Esophagus mucosa (tissue), 1 donor: Measurements from ENCODE around the gene UEVLD. TPM values are rescaled to one million over a fixed set of nuclear protein-coding genes. Genes with fewer than 3 reads are reported as not detected.

Experiments used
- ATAC-seq: fragments of 200-7000 bp; cut with Tn5 transposase; one replicate; pipeline ENCODE4 v1.9.1; 2020
- total RNA-seq: library from RNA; stranded (reverse); gene quantifications from one replicate; pipeline ENCODE4 v1.2.4, GENCODE V29; 2023
- donor health status: DM: yes; HTN: yes; CAD: no.

Gene UEVLD
- total RNA-seq = 20.1 TPM

DNA sequence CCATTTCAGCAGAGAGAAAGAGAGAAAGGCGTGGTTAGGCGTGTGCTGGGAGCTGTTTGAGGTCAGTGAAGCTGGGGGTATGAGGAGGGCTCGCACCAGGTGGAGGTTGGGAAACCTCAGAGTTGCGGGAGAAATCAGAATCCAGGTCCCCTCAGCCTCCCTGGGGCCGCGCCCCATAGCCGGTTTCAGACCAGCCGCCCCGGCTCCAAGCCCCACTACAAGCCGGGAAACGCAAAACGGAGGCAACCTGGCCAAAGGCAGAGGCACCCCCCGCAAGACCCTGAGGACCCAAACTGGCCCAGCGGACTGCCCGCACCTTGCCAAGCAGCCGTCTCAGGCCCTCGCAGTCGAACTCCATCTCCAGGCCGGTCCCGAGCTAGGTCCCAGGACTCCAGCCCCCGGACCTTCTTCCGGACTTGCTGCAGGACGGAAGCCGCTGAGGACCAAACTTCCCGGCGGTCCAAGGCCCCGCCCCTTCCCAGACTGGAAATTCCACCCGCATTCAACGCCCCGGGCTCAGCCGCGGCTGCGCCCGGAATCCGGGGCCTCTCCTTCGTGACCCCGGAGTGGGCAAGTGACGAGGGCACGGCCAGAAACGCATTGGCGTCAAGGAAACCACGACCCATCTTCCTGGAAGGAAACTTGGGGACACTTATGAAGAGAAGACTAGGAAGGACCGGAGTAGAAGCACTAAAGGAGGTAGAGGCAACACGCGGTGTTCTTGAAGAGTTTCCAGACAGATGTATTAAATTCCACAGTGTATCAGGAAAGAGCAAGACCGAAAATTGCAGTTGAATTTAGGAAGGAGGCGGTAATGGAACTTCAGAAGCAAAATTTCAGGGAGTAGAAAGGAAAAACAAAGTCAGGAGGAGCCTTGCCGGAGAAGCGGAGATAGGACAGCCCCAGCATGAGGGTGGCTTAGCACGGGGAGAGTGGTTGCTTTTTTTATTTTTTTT, at the start of gene UEVLD:
Gene UEVLD (minus strand): TSS at position 438 of the 956 bp plus-strand sequence. CDS start 80 bp downstream, at position 358.
- peak; percentile 95 for ATAC-seq

DNA sequence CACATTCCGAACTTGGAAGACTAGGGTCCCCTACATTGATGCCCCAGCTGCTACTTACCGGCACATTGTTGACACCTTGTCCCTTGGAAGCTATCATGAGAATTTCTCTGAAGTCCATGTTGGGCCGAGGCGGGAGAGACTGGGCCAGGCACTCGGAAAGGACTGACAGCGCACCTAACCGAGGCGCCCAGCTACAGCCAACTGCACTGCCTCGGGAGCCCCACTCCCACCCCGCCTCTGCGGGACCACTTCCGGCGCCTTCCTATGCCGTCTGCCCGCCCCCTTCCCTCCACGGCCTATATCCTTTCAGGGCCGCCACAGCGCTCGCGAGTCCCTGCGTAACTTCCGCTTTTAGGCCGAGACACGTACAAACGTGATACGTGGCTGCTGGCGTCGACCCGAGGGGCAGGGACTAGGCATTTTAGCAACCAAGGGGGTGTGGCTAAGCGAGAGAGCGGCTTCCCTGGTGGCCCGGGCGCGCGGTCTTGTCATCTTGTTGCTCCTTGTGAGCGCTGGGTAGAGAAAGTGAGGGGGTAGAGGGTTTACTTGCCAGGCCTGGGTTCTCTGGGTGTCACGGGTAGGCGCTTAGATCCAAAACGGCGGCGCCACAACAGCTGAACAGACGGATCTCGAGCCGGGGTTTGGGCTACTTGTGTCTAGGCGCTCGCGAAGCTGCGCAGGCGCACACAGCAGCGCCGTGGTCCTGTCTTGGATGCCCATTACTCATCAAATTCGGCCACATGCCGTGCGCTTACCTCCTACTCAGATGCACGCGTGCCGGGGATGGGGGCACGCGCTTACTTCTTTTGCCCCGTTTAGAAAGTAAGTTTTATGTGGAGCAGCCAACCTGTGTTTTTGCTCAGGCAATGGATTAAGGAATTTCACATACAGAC, 45.9 kb upstream of the UEVLD start, which contains the start of gene SPTY2D1:
Gene SPTY2D1 (minus strand): TSS at position 203 of the 893 bp plus-strand sequence. CDS start 85 bp downstream, at position 118.
- ATAC-seq = peak; percentile 100

DNA sequence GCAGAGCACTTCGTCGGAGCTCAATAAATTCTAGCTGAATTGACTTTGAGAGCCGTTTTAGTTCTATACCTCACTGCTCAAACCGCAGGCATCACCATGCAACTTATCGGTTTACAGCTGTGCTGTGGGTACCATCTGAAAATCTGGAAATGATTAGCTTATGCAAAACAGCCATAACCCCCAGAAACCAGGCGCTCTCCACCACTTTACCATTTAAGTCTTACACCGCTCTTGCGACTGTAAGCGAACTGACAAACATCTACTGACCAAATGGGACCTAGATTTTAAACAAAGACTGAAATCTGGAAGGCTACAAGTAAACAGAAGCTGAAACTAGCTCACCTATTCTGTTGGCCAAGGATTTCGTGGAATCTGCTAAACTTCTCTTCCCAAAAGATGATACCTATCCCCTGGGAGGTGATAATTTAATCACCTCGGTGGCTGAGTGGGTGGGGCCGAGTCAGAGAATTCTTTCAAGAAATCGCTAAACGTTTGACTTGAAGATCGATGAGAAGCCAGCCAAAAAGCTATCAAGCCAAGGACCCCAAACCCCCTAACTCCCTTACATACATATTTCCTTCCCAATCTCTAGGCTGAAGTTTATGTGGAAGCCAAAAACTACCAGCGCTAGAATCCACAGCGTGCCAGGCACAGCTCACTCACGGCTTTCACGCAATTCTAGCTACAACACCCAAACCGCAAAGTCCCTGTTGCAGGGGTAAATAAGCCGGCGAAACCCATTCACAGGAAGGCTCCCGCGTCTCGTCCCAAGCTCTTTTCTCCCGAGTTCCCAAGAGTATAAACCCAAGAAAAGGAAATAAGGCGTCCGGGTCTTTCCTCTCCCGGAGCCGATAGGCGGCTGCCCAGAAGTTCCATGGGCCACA, 45.0 kb upstream of the UEVLD start:
- no peak for ATAC-seq

DNA sequence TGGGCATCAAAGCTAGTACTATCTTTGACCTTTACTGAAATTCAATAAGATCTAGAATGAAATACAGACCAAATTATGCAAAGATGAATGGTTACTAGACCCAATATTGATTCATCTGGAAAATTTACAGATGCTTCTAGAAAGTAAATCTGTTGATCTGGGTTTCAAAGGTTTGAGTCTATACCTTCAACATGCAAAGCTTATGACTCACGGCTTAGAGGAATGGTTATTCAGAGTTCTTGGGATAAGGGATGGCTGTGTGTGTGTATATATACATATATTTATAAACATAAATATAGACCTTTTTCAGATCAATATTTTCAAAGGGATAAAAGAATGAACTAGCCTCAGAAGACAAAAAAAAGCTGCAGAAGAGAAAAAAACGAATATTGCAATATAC, 44.3 kb upstream of the UEVLD start:
- no peak for ATAC-seq

DNA sequence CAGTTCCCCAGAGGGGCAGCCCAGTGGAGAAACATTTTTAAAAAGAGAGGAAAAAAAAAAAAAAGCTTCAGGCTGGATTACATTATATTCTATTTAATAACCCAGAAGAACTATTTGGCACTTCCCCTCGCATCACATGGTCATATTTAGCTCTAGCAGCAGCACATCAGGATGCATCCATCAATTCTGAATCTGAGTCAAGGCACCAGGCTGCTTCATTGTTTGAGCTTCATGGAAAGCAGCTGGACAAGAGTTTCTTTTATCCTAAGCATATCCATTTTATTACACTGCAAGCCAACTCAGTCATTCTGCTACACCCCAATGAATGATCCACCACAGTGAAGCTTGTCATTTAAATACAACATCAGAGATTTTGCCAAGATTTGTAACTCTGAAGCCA, 35.6 kb upstream of the UEVLD start:
- no peak for ATAC-seq

DNA sequence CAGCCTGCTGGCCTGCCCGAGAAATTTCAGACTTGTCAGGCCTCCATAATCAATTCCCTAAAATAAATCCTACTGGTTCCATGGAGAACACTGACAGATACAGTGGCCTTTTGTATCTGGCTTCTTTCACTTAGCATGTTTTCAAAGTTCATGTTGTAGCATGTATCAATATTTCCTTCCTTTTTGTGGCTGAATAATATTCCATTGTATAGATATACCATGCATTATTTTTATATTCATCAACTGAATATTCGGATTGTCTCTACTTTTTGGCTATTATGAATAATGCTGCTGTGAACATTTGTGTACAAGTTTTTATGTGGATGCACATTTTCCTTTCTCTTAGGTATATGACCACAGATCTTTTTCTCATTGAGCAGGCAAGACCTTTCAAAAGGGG, 35.2 kb upstream of the UEVLD start:
- no peak for ATAC-seq

DNA sequence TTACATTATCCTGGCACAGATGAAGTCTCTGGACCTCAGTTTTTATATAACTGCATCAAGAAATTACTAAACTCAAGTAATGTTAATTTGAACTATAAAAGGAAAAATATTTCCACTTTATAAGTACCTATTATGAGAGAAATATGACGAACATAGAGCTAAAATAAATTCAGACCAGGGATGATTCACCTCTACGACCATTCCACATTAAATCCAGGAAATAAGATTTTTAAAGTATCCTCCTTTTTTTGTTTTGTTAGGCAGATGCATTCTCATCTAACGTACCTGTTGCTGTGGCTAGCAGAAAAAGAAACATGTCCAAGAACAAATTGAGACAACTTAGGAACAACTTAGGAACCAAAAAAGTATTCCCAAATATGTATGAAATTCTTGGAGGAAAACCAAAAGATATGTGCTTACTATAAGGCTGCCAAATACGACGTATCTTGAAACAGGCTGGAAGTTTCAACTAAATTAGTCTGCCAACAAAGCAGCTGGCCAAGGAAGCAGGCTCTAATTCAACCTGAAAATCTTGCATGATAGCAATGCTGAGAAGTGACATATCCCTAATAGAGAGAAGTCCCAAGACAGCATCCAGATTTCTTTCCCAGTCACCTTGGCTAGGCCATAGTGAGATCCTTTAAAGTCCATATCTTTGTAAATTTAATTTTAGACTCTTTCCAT, 29.9 kb upstream of the UEVLD start:
- ATAC-seq = no peak

DNA sequence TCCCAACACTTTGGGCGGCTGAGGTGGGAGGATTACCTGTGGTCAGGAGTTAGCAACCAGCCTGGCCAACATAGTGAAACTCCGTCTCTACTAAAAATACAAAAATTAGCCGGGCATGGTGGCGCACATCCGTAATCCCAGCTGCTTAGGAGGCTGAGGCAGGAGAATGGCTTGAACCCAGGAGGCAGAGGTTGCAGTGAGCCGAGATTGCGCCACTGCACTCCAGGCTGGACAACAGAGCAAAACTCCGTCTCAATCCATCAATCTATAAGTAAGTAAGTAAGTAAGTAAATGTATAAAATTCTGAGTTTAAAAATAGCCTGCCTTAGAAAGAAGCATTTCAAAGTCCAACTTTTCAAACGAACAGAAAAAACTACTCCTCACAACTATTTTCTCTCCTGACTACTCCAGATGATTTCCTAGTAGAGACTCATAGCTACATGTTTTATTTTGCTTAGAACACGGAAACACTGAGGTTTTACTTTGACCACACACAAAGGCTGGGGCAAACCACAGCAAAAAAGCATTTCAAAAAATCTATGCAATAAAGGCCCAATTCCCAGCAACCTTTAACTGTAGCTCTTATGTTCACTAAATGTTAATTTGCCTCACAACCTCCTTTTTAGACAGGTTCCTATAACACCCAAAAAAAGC, 29.3 kb upstream of the UEVLD start:
- no peak for ATAC-seq

DNA sequence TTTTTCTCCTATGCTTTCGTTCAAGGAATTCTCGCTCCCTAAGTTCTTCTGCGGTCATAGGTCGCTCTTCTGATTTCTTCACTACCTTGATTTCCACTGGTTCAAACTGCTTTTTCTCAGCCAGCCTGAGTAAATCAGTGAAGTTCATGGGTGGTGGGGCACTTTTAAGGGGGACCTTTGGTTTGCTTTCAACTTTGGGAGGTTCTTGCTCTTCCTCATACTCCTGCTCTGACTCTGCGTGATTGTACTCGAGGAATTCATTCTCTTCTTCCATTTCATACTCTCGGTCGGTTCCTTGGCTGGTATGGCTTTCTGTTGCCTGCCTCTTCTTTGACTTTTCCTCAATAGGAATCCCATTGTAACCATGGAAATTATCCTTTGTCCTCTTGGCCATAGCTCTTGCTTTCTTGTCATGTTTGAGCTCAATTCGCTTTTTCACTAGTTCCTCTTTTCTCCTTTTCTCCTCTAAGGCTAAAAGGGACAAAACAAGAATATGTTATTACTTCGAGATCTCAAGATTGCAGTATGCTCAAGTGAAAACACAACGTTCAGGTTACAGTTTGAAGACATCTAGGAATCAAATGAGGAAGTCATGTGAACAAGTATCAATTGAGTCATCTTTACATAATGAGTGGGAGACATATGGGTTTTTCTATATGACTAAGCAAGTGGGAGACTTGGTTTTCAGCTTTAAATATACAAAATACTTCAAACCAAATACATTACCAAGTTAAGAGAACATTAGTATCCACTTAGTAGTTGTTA, 27.3 kb upstream of the UEVLD start:
- ATAC-seq = no peak

DNA sequence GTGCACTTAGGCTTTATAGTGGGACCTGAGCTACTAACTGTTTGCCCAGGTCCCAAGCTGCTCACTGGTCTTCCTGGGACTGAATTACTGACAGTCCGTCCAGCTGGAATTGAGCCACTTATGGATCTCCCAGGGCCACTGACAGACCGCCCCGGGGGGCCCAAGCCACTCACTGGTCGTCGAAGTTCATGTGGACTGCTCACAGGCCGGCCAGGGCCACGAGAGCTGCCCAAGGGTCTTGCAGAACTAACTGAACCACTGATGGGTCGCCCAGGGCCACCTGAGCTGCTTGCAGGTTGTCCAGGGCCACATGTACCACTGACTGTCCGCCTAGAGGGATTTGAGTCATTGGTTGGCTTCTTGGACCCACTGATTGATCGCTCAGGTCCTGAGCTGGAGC, 26.1 kb upstream of the UEVLD start:
- ATAC-seq = peak; percentile 15

DNA sequence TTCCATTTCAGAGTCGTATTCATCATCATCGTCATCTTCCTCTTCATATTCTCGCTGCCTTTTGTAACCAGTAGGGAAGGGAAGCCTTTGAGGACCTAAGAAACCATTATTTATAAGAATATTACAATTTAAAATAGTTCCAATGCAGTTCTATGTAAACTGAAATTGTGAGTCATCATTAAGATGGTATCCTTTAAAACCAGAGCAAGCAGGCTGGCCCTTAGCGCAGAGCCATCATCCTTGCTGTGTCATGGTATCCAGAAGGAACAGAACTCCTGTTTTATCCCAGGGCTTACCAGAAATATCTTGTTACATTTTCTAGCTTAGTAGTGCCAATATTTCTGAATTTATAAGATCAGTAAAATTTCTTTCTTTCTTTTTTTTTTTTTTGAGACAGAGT, 23.9 kb upstream of the UEVLD start:
- ATAC-seq = no peak

DNA sequence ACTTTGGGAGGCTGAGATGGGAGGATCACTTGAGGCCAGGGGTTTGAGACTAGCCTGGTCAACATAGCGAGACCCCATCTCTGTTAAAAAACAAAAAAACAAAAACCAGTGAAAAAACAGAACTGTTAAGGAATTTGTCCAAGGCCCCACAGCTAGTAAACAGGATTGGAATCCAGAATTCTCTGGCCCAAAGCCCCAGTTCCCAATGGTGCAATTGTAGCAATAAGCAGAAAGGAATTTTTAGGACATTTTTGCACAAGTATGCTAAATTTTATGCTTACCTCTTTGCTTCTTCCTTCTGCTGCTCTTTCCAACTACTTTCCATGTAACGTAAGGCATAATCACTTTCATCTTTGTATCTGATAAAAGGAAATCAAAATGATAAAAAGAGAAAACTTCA, 22.7 kb upstream of the UEVLD start:
- ATAC-seq = no peak

DNA sequence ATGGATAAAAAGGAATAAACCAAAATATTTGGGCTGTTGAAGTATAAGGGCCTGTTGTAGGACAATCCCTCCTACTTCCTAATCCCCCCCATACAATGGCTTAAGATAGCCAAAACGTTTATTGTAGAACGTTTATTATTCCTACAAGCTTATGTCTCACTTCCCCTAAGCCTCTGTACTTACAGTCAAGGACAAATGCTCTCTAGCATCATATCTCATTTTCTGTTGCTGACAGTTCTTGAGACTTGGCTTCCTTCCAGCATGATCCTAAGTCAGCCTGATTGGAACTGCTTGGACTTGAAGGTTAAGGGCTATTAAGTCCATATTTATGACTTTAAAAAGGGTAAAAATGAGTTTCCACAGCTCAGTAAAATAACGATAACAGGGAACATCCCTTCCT, 19.8 kb upstream of the UEVLD start:
- no peak for ATAC-seq

DNA sequence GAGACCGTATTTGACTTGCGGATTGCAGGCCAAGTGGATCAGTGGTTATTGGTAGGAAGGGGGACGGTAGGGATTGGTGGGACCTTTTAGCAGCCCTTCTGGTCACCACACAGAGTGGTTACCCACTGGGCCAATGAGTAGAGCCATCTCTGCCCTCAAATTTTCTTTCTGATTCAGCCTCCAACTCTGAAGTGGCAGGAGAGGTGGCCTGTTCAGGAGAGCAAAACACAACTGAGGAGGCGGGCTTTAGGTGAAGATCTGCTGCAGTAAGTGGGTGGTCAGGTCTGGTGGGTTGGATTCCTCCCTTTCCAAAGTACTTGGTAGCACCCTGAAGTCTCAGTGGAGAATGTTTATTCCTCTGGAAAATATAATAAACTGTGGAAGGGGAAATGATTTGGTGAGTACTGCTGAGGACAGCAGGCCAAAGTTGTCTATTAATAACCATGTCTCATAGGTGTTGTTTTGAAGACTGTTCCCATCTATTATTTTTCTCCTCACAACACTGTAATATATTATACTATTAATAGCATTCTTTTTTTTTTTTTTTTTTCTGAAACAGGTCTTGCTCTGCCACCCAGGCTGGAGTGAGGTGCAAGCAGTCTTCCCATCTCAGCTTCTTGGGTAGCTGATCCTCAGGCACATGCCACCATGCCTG, 12.5 kb upstream of the UEVLD start:
- ATAC-seq = no peak

DNA sequence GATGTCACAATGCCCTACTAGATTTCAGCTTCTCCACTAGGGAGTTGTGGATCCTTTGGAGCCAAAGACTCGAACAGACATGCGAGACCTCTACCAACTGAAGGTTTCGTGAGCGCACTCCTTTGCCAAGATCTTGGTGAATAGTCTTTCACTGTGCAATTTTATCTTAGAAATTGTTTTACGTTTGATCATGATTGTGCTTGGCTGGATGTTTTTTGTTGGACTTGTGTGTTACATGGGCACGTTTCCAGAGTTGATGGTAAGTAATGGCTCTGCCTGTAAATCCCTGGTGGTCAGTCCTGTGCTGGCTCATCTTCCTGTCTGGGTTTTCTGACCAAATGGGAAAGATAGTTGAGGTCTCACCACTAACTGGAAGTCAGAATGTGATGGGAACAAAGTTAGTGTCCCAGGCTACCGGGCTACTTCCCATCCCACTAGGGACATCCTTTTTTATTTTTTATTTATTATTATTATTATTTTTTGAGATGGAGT, 11.3 kb upstream of the UEVLD start, which contains the start of gene MISFA:
Gene MISFA (plus strand): TSS at position 51 of the 492 bp plus-strand sequence. CDS start 140 bp downstream, at position 191.
- ATAC-seq = no peak

DNA sequence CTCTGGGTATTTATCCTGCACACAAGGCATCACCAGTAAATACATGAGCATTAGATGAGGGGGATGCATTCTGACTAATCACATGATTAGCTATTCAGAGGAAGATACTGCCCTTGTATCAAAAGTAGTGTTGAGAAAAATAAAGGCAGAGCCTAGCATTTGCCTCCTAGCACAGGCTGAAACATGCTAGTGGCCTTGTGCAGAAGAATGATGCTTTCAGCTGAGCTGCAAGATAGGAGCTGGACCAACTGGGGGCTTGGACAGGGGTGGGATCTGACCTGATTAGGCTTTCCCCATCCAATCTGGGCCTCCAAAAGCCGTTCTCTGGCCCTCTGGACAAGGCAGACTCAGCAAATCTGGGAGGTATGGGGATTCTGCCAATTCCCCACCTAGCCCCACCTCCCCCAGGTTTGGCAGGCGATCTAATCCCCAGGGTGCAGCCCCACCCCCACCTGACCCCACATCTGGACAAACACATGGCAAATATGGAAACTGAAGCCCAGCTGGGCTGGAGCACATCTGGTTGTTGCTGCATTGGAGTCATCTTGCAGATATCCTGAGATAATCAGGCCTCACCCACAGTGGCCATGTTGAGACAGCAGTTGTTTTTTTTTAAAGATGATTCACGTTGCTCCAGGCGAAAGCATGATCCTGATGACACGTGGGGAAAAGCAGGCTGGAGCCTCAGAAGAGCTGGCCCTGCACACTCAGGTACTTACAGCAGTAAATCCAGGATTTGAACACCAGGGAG, 6.6 kb upstream of the UEVLD start:
- ATAC-seq = peak; percentile 91

DNA sequence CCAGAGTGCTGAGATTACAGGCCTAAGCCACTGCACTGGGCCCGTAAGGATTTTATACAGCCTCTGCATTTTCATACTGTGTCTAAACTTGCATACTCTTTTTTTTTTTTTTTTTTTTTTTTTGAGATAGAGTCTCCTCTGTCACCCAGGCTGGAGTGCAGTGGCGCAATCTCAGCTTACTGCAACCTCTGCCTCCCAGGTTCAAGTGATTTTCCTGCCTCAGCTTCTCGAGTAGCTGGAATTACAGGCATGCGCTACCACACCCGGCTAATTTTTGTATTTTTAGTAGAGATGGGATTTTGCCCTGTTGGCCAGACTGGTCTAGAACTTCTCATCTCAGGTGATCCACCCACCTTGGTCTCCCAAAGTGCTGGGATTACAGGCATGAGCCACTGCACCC, 5.6 kb upstream of the UEVLD start:
- ATAC-seq = peak; percentile 39

DNA sequence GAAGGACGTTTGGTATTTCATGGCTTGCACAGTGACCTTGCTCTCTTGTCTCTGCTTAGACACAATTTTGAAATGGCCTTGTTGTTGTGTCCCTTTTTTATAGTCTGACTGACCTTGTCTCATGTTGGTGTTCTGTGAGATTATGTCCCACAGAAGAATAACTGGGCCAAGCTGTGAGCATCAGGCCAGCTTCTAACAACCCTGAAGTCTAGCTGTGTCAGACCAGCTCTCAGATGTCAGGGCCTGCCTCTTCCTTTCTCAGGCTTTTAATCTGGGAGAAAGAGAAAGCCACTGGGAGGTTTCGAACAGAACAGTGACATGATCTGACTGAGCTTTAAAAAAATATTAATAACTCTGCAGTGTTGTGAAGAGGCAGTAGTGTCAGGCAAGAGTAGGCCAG, 2.0 kb upstream of the UEVLD start:
- no peak for ATAC-seq

DNA sequence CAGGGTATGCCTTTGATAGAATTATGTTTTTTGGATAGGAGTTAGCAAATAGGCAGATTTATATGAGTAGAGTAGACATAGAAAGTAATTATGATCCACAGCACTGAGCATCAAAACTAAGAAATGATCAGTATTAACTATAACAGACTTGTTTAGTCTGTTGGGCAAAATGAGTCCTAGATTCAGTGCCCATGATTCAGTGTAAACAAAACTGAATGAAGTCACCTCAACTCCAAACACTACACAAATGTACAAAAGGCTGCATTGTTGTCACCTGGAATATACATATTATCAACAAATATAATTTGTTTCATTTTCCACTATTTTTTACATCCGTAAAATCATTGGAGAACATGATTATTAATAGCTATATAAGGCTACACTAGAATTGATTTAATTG, 6.7 kb downstream of the UEVLD start:
- no peak for ATAC-seq
